IPS-18c (cell line): ENCODE results near the gene A1CF.
"Not testable (repeated sequence)": the region's sequence is repeated elsewhere in the genome, so short reads cannot be mapped to it uniquely, and the experiment has no call there.

Source experiments
- H3K4me3 ChIP-seq: 2 replicates; pipeline ENCODE4 v1.7.0; 2013; ENCODE audit warnings: low read depth, mild to moderate bottlenecking, low read length, moderate library complexity; ENCODE audit not compliant: insufficient read depth
- H3K9me3 ChIP-seq: one replicate; pipeline ENCODE4 v1.6.1; 2013; ENCODE audit warnings: mild to moderate bottlenecking, low read length, moderate library complexity; ENCODE audit not compliant: control insufficient read depth, insufficient read depth

Gene A1CF

DNA sequence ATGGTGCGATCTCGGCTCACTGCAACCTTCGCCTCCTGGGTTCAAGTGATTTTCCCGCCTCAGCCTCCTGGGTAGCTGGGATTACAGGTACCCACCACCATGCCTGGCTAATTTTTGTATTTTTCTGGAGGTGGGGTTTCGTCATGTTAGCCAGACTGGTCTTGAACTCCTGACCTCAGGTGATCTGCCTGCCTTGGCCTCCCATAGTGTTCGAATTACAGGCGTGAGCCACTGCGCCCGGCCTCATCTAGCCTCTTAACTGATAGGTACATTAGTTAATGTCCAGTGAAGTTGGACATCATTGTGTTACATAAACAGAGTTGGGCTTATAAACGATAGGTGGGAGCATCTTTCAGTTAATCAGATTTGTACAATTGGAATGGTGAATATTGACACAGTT, 4.4 kb downstream of the A1CF start:
- H3K9me3 ChIP-seq, H3K4me3 ChIP-seq: not testable (repeated sequence)

DNA sequence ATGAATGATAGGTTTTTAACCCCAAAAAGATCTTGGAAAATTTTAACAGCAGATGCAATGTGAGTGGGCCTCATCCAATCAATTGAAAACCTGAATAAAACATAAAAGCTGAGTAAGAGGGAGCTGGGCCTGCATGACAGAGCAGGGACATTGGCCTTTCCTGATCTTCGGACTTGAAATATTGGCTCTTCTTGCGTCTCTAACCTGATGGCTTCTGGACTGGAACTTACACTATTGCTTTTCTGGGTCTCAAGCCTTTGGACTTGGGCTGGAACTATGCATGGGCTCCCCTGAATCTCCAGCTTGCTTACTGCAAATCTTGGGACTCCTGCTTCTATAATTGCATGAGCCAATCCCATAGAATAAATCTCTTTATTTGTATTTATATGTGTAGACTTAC, 9.0 kb downstream of the A1CF start:
- H3K9me3 ChIP-seq: peaks cover 2% of the 10 kb centered on the region
- H3K4me3 ChIP-seq: no peak overlapping the region

DNA sequence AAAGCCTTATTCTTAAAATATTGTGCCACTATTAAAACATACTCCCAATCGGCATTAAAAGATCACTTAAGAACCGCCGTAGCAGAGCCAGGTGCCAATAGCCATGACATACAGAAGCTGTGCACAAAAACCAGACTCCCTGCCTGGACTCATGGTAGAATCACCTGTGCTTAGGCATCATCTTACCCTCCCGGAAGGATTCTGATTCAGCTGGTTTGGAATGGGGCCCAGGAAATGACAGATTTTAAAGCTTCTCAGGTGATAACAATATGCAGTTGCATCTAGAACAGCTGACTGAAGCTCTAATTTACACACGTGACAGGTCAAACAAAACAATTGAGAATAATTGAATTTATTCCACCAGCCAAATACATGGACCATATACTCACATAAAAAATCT, 10.7 kb downstream of the A1CF start:
- no peak overlapping the region for H3K4me3 ChIP-seq
- H3K9me3 ChIP-seq: peaks cover 2% of the 10 kb centered on the region

DNA sequence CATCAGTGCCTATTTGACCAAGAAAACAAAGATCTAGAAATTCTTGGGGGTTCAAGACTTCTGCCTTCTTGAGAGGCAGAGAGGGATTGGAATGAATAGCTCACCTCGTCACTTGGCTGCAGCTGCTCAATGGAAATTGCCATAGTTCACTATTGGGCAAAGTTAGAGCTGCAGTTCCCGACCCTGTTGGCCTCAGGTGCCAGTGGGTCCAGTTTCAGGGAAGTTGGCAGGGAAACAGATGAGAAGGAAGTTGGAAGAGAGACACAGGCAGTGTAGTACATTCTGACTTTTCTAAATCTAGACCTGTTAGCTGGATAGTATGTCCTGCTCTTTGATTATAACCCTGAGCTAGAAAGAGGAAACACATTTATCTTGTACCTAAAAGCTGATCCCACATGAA, 19.1 kb downstream of the A1CF start:
- Histone ChIP-seq H3K4me3 (no peak overlapping the region), H3K9me3 (no peaks in the 10 kb centered on the region)

DNA sequence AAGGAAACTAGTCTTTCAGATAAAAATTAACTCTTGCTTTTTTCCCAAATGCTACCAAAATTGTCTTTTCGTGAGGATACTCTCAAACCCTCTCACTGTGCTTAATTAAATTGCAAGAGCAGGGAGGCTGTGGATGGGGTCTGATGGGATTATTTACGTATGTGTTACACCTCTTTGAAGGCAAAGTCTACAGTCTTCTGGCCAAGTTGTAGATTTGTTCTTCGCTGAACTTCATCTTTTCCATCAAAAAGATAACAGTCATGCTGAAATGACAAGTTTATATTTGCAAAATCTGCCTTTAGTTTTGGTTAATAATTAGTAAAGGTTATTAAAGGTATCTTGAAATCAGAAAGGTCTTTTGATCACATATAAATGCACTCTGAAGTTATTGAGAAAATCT, 22.7 kb downstream of the A1CF start:
- no peaks in the 10 kb centered on the region for H3K9me3 ChIP-seq
- no peak overlapping the region for H3K4me3 ChIP-seq

DNA sequence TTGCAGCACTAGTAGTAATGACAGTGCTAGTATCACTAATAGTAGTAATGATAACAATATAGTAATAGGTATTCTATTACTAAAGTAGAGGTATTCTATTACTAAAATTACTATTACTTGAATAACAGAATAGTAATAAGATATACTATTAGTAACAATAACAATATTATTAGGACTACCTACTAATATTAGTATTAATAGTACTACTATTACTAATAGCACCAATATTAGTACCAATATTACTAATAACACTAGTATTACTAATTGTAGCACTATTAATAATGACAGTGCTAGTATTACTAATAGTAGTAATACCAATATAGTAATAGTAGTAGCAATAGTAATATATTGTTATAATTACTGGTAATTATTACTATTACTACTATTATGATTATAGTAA, 24.1 kb downstream of the A1CF start:
- no peaks in the 10 kb centered on the region for H3K9me3 ChIP-seq
- no peak overlapping the region for H3K4me3 ChIP-seq

DNA sequence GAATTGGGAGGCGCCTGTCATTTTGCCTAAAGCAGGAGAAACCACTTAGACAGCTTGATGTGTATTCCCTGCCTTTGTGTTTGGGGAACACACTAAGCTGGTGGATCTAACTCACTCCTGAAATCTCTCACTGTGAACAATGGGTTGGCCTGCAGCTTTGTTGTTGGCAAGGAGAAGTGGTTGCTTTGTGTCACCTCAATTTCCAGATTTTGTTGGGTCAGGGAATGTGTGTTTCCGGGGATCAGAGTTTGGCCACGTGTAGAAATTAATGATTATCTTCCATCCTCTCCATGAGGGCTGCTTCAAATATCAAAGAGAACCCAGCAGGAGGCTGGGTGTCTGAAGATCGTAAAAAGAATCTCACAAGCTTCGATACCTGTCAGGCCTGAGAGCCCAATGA, 27.8 kb downstream of the A1CF start:
- no peaks in the 10 kb centered on the region for H3K9me3 ChIP-seq
- H3K4me3 ChIP-seq: no peak overlapping the region

DNA sequence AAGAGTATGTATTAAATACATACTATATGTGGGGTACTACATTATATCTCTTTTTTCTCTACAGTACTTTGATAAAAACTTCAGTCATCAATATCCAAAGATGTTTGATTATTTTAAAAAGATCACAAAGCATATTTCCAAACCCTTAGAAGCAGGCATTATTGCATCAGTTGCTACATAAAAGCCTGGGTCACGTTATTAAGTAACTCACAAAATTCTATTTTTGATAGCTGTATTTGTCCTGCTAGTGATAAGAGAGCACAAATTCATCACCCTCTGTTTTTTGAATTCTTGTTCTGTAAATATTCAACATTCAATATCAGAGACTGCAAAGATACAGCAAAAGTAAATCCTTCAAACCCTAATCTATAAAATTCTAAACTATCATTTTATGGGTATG, 30.0 kb downstream of the A1CF start:
- no peak overlapping the region for H3K4me3 ChIP-seq
- H3K9me3 ChIP-seq: no peaks in the 10 kb centered on the region

DNA sequence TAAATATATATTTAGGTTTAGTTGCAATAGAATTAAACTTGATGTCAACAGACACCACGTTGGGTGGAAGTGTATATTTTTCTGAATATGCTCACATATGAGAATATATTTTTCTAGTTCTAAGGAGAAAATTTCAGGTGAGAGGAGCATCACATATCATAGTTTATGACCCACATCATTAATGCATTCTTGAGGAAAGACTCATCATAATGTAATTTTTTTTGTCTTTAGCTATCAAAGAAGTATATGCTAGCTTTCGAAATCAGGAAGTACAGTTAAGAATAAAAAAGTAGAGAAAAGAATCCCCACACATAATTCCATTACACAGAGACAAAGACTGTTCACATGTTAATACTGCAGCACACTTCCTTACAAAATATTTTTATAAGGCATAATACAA, 30.4 kb downstream of the A1CF start:
- Histone ChIP-seq H3K9me3 (no peaks in the 10 kb centered on the region), H3K4me3 (no peak overlapping the region)

DNA sequence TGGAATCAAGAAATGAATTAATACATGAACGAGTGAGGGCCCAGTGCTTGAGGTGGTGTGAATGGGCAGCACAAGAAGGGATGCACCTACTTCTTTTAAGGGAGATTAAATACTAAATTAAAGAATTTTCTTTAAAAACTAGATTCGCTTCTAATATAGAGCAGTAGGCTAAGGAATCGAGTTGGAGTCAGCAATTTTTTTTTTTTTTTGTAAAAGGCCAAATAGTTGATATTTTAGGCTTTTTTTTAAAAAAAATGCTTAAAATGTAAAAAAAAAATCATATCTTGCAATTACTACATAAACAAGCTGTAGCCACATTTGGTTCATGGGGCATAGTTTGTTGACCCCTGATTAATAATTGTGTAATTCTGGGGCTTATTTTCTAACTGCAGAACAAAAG, 31.9 kb downstream of the A1CF start:
- no peak overlapping the region for H3K4me3 ChIP-seq
- H3K9me3 ChIP-seq: no peaks in the 10 kb centered on the region

DNA sequence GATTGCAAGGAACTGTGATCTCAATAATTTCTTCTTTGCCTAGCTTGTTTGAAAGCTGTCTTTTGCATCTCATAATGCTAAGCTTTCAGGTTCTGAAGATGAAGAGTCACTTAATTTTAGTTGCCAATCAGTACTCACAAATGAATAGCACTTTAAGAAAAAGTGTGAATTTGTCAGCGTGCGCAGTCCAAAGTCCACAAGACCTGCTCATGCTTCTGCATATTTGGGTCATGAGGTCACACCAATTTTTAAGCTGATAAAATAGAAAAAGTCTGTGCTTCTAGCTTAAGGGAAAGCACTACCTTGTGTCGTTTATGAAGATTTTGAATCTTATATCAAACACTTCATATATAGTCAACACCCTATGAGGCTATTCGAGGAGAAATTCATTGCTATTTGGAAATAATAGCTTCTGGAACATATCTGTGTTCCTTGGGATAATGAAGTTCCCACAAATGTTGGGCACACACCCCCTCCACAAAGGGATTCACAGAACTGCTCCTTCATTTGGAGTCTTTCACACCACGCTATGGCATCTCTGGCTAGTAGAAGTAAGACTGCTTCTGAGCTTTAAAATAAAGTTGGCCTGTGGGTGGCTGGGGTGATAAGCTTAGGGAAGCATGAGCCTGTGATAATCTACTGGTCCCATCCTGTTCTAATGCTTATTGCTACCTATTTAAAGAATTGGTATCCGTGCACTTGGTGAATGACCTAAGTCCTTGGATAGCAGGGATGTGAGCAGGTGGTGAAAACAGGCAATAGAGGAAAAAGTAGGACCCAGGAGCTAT, 33.3 kb downstream of the A1CF start:
- H3K4me3 ChIP-seq: no peak overlapping the region
- H3K9me3 ChIP-seq: no peaks in the 10 kb centered on the region

DNA sequence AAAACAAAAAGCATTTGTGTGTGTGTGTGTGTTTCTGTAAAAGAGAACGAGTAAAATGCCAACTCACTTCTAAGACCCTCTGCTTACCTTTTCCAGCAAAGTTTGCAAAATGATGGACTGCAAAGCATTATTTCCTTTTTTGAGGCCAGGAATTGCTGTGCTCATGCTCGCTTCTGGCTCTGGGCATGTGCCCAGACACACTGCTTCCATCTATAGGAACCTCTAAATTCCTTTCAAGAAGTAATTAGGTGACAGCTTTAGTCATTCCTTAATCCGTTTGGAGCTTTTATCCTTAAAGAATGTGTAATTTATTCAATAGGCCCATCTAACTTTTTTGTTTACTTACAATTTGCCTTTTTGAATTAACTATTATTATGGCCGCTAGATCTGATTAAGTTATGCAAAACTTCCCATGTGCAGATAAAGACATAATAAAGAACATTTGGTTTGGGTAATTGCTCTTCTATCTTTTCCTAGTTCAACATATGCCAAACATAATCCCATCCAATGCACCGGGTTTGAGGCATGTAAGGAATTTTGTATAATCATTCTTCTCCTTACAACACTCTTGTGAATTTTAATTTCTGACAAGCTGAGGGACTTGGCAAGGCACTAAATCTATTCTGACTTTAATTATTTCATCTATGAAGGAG, 34.7 kb downstream of the A1CF start:
- Histone ChIP-seq H3K9me3 (no peaks in the 10 kb centered on the region), H3K4me3 (no peak overlapping the region)

DNA sequence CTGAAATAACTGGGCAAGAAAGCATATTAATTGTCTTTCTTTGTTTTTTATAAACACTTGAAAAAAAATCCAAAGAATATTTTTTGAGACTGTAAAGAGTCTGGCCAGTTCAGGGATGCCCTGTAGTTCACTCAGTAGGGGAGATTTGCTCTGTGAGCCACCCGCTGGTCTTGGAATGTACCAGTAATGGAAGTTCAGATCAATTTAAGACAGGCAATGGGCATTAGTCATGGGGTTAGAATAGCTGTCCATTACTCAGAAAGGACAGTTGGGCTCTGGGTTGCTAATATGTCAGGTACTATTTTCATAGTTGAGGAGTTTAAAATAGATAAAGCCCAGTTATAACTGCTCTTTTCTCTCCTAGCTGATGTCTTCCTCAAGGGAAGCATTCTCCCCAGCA, 38.7 kb downstream of the A1CF start:
- Histone ChIP-seq H3K4me3 (no peak overlapping the region), H3K9me3 (no peaks in the 10 kb centered on the region)

DNA sequence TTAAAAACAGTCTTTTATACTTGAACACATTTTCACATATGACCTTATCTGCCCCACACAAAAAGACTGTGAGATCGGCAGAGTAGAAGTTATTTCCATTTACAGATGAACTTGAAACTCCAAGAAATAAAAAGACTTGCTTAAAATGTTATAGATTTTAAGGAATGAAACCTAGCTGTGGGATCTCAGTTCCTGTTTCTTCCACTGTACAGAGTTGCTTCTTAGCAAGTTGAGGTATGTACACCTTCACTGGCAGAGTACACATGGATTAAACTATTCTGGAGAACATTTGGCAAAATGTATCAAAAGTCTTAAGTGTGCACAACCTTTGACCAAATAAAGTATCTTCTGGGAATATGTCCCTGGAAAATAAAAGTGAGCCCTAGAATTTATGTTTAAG, 48.3 kb downstream of the A1CF start:
- no peaks in the 10 kb centered on the region for H3K9me3 ChIP-seq
- H3K4me3 ChIP-seq: no peak overlapping the region

DNA sequence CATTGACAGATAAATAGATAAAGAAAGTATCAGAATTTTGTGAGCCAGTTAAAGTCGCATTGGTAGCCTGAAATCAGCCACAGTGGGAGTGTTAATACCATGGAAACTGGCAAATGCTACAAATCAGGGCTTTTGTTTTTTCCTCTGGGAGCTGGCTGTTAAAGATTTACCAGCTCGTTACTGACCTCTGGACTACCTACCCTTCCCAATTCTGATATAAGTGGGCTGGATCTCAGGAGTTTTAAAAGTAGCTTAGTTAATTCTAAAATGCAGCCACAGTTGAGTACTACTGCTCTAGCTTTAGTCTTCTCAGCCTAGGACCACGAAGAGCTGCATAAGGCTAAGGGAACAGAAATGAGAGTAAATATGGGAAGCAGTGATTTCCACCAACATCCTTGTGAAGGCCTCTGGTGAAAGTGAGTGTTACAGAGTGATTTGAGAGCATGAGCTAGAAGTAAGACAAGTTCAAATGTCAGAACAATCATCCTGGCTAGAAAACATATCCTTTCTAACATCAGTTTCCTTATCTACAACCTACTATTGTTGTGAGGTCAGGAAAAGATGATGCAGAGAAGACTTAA, 53.2 kb downstream of the A1CF start:
- Histone ChIP-seq H3K9me3 (no peaks in the 10 kb centered on the region), H3K4me3 (no peak overlapping the region)

DNA sequence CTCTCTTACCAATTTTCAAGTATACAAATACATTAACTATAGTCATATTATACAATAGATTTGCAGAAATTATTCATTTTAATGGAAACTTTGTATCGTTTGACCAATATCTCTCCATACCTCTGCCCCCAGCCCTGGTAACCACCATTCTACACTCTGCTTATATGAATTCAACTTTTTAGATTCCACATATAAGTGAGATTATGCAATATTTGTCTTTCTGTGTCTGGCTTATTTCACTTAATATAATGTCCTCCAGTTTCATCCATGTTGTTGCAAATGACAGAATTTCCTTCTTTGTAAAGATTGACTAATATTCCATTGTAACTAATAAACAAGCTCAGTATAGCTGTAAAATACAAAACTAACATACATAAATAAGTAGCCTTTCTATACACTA, 55.4 kb downstream of the A1CF start:
- no peaks in the 10 kb centered on the region for H3K9me3 ChIP-seq
- H3K4me3 ChIP-seq: no peak overlapping the region

DNA sequence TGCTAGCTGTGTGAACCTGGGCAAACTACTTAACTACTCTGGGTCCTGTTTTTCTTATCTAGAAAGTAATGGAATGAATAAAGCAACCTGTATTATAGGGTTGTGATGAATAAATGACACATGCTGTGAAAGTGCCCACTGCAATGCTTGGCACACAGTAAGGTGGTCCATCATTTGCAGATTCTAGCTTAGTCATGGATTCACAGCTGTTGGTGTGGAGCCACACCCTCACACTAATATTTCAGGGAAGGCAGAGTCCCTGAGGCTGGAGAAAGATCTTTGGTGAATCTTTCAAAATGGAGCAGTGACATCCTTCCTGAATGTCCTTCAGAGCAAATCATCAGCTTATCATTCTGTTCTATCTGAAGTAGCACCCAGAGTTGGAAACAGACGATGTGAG, 60.6 kb downstream of the A1CF start:
- Histone ChIP-seq H3K4me3 (no peak overlapping the region), H3K9me3 (no peaks in the 10 kb centered on the region)

DNA sequence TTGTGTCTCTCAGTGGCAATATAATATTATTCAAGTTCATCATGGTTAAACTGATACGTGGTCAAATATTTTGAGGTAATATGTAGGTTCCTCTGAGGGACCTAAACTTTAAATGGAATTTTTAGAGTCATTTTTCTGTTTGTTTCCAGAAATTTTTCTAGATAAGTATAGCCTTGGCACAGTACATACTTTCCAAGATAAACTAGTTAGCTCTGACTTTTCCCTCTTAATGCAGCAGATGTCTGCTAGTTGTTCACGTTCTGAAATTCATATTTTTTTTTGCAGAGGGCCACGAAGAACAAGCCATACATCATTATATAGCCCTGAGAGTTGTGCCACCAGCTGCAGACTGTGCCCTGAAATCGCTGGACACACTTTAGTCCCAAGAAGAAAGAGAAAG, 61.6 kb downstream of the A1CF start:
- no peak overlapping the region for H3K4me3 ChIP-seq
- no peaks in the 10 kb centered on the region for H3K9me3 ChIP-seq
